H1 (cell line): ENCODE data around the gene LIPC. TPM values are rescaled to one million over a fixed set of nuclear protein-coding genes. Genes with fewer than 3 reads are reported as not detected.

Experiments
- CTCF ChIA-PET: fragments of 300-600 bp; sonication (Branson Sonifier 250); formaldehyde crosslinking; loops from one replicate; lab custom pipeline; 2021; ENCODE audit not compliant: partially characterized antibody; lab: Charles Lee
- POLR2A ChIA-PET: fragments of 300-600 bp; sonication (Branson Sonifier 250); formaldehyde crosslinking; loops from one replicate; lab custom pipeline; 2021; ENCODE audit warnings: inconsistent platforms; ENCODE audit not compliant: partially characterized antibody; lab: Charles Lee
- DNase-seq, 2 experiments: peaks; one replicate each; pipeline versions ENCODE4 v3.0.0 to v3.0.0-alpha.2; 2010 to 2022; ENCODE audit warnings: low spot score in 2 of 2, low read depth in 1 of 2, mixed read lengths in 1 of 2
- FAIRE-seq: peaks from 2 replicates; lab custom pipeline; 2011; peaks lifted over from hg19 to GRCh38; lab: Jason Lieb, UNC
- H2AFZ ChIP-seq: 2 replicates; pipeline ENCODE4 v1.8.1; 2012; ENCODE audit warnings: low read length, inconsistent platforms
- H2AK5ac ChIP-seq: 2 replicates; pipeline ENCODE4 v1.6.1; 2013; ENCODE audit warnings: low read depth, low read length
- H2BK120ac ChIP-seq: replicated peaks from 2 replicates; pipeline ENCODE3; 2013; ENCODE audit warnings: low read depth, low read length, inconsistent platforms
- H2BK12ac ChIP-seq: 2 replicates; pipeline ENCODE4 v1.6.1; 2013; ENCODE audit warnings: low read depth, low read length
- H2BK15ac ChIP-seq: 2 replicates; pipeline ENCODE4 v1.6.1; 2013; ENCODE audit warnings: low read length
- H2BK20ac ChIP-seq: 2 replicates; pipeline ENCODE4 v1.6.1; 2013; ENCODE audit warnings: low read length
- H2BK5ac ChIP-seq: 2 replicates; pipeline ENCODE4 v1.6.1; 2013; ENCODE audit warnings: low read depth, low read length
- H3K14ac ChIP-seq: 2 replicates; pipeline ENCODE4 v1.6.1; 2013; ENCODE audit warnings: inconsistent platforms; ENCODE audit not compliant: insufficient read length
- H3K18ac ChIP-seq: 2 replicates; pipeline ENCODE4 v1.6.1; 2013; ENCODE audit warnings: low read length; ENCODE audit errors: extremely low read depth
- H3K23ac ChIP-seq: 2 replicates; pipeline ENCODE4 v1.6.1; 2013; ENCODE audit warnings: inconsistent platforms; ENCODE audit not compliant: insufficient read length
- H3K23me2 ChIP-seq: 2 replicates; pipeline ENCODE4 v1.6.1; 2013; ENCODE audit warnings: low read depth, low read length
- H3K27ac ChIP-seq: 2 replicates; pipeline ENCODE4 v1.6.1; 2011; ENCODE audit warnings: low read depth, low read length, inconsistent platforms
- H3K27me3 ChIP-seq, 4 experiments: replicated peaks in 1 of 4; 1 replicate in 1 of 4; 2 replicates in 3 of 4; pipeline versions ENCODE4 v1.6.1 to v1.8.1; 2011 to 2013; ENCODE audit warnings: low read length in 3 of 4, mild to moderate bottlenecking in 3 of 4, inconsistent platforms in 2 of 4, mixed read lengths in 2 of 4, moderate library complexity in 1 of 4; ENCODE audit not compliant: control insufficient read depth in 3 of 4, insufficient read depth in 3 of 4; ENCODE audit errors: extremely low read depth in 1 of 4
- H3K36me3 ChIP-seq, 4 experiments: 2 replicates each; pipeline versions ENCODE4 v1.6.1 to v1.8.1; 2011 to 2013; ENCODE audit warnings: mild to moderate bottlenecking in 4 of 4, low read length in 3 of 4, moderate library complexity in 2 of 4, control low read depth in 1 of 4, inconsistent platforms in 1 of 4; ENCODE audit not compliant: insufficient read depth in 4 of 4, control insufficient read depth in 2 of 4
- H3K4ac ChIP-seq: replicated peaks from 2 replicates; pipeline ENCODE3; 2013; ENCODE audit warnings: low read length, low read depth, mixed read lengths, inconsistent platforms; ENCODE audit not compliant: insufficient read length
- H3K4me1 ChIP-seq, 4 experiments: replicated peaks in 1 of 4; 1 replicate in 1 of 4; 2 replicates in 3 of 4; pipeline versions ENCODE4 v1.6.1 to v1.8.1; 2011 to 2013; ENCODE audit warnings: low read length in 3 of 4, inconsistent platforms in 2 of 4, mixed read lengths in 1 of 4; ENCODE audit not compliant: insufficient read depth in 4 of 4, control insufficient read depth in 3 of 4
- H3K4me2 ChIP-seq, 2 experiments: 2 replicates each; pipeline versions ENCODE4 v1.6.1 to v1.8.1; 2011 to 2013; ENCODE audit warnings: low read depth in 2 of 2, low read length in 2 of 2, control low read depth in 1 of 2, inconsistent platforms in 1 of 2, mild to moderate bottlenecking in 1 of 2; ENCODE audit not compliant: insufficient read depth in 1 of 2
- H3K4me3 ChIP-seq, 4 experiments: fragments of 200-600, 300-600 bp in 1 of 4; sonication (generic), shearing (Covaris generic), sonication (Bioruptor Twin) in 1 of 4; 2 replicates each; pipeline versions ENCODE4 v1.5.1 to v1.8.1; 2011 to 2016; ENCODE audit warnings: low read length in 4 of 4, low read depth in 3 of 4, control low read depth in 2 of 4, inconsistent platforms in 2 of 4, mild to moderate bottlenecking in 2 of 4, mixed read lengths in 1 of 4, moderate library complexity in 1 of 4; ENCODE audit not compliant: insufficient read depth in 2 of 4; ENCODE audit errors: extremely low read depth in 1 of 4
- H3K56ac ChIP-seq: replicated peaks from 2 replicates; pipeline ENCODE3; 2013; ENCODE audit warnings: low read depth, mild to moderate bottlenecking, mixed read lengths, low read length, inconsistent platforms; ENCODE audit not compliant: insufficient read length
- H3K79me1 ChIP-seq: 2 replicates; pipeline ENCODE4 v1.6.1; 2013; ENCODE audit warnings: low read depth, low read length, control low read depth
- H3K79me2 ChIP-seq, 2 experiments: 2 replicates each; pipeline versions ENCODE4 v1.6.1 to v1.8.1; 2012 to 2013; ENCODE audit warnings: low read length in 2 of 2, mild to moderate bottlenecking in 2 of 2, inconsistent platforms in 1 of 2; ENCODE audit not compliant: insufficient read depth in 2 of 2, control insufficient read depth in 1 of 2
- H3K9ac ChIP-seq, 4 experiments: replicated peaks in 1 of 4; 1 replicate in 1 of 4; 2 replicates in 3 of 4; pipeline versions ENCODE4 v1.6.1 to v1.8.1; 2011 to 2013; ENCODE audit warnings: low read depth in 3 of 4, low read length in 3 of 4, control low read depth in 2 of 4, mild to moderate bottlenecking in 2 of 4, moderate library complexity in 2 of 4, inconsistent platforms in 1 of 4; ENCODE audit errors: extremely low read depth in 1 of 4
- H3K9me3 ChIP-seq, 2 experiments: 2 replicates each; pipeline versions ENCODE4 v1.6.1 to v1.8.1; 2012 to 2013; ENCODE audit warnings: mild to moderate bottlenecking in 2 of 2, moderate library complexity in 2 of 2, control low read depth in 1 of 2, inconsistent platforms in 1 of 2, low read depth in 1 of 2, low read length in 1 of 2, mixed read lengths in 1 of 2; ENCODE audit not compliant: insufficient read depth in 2 of 2
- H4K20me1 ChIP-seq, 2 experiments: replicated peaks in 1 of 2; 2 replicates each; pipeline versions ENCODE3 to v1.8.1; 2011 to 2013; ENCODE audit warnings: inconsistent platforms in 2 of 2, low read length in 2 of 2, mild to moderate bottlenecking in 1 of 2; ENCODE audit not compliant: insufficient read depth in 2 of 2, control insufficient read depth in 1 of 2
- H4K5ac ChIP-seq: 2 replicates; pipeline ENCODE4 v1.6.1; 2013; ENCODE audit warnings: low read length, low read depth, mixed read lengths, inconsistent platforms; ENCODE audit not compliant: insufficient read length
- H4K8ac ChIP-seq: 2 replicates; pipeline ENCODE4 v1.8.0; 2013; ENCODE audit warnings: mild to moderate bottlenecking, moderate library complexity, low read length, inconsistent platforms; ENCODE audit not compliant: insufficient read depth; ENCODE audit errors: extremely low read depth
- H4K91ac ChIP-seq: replicated peaks from 2 replicates; pipeline ENCODE3; 2013; ENCODE audit warnings: low read length, mixed read lengths, inconsistent platforms; ENCODE audit not compliant: insufficient read length
- BRCA1 ChIP-seq: IDR thresholded peaks from 2 replicates; pipeline ENCODE4 v1.6.1; 2012; ENCODE audit warnings: low read depth, low read length, improper control_type of control experiment
- SRF ChIP-seq: IDR thresholded peaks from 2 replicates; pipeline ENCODE4 v1.6.1; 2011; ENCODE audit warnings: mild to moderate bottlenecking, low read depth, low read length, moderate library complexity
- WGBS, 2 experiments: shearing (Covaris generic) in 1 of 2; methylation state at CpG; one replicate each; pipeline versions ENCODE4 v1.1.6 to v1.1.7; 2013 to 2015; ENCODE audit warnings: low lambda C conversion rate in 2 of 2, mixed read lengths in 2 of 2, inconsistent platforms in 1 of 2, low coverage in 1 of 2, missing lambda C conversion rate in 1 of 2; ENCODE audit not compliant: insufficient replicate concordance in 2 of 2, insufficient coverage in 1 of 2, insufficient read length in 1 of 2; ENCODE audit errors: extremely low coverage in 1 of 2, missing lambda C conversion rate in 1 of 2; 5-methylcytosine and 5-hydroxymethylcytosine counted together
- polyA plus RNA-seq, 7 experiments: library from polyadenylated mRNA; depleted of rRNA in 3 of 7; stranded (reverse) in 5 of 7; unstranded in 2 of 7; fragments of >200 nt in 5 of 7; fragments of 200-250 nt in 2 of 7; gene quantifications; 1 replicate in 5 of 7; 2 replicates in 1 of 7; 4 replicates in 1 of 7; pipeline versions ENCODE4 v1.2.1 to v1.2.3, GENCODE V29; 2011 to 2013; ENCODE audit warnings: missing spikeins in 2 of 7, mixed read lengths in 2 of 7
- total RNA-seq: library from RNA; stranded (reverse); fragmentation: NEBNext Ultra II Directional; extraction: Animal tissue kit (Norgen Biotek cat#: 25700); gene quantifications from 2 replicates; pipeline ENCODE4 v1.2.1, GENCODE V29; 2021

The LIPC gene
- total and polyA plus RNA-seq, 2 of the 8 experiments (the other 6 are each of a cell fraction or from before 2014, with no cell fraction given): not detected

DNA sequence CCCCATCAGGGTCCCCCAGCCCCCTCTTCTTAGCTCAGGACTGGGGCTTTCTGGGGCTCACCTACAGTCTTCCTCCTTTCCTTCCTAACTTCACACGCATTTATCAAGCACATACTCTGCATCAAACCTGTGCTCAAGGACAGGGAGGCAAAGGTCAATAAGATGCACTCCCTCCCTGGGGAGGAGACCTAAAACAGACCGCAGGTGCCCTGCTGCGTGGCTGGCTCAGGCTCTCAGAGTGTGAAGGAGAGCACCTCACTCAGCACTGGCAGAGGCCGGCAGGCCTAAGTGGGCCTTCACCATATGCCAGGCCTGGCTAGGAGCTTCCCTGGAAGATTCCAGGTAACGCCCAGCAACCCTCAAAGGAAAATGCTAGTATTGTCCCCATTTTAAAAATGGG lies 16.5 kb downstream of the LIPC start:
- no peak overlapping the region for H3K23ac ChIP-seq
- H3K4me2 ChIP-seq: no peak overlapping the region
- H2BK15ac ChIP-seq: no peak overlapping the region; the same call in 1 of the 2 replicates
- no peak overlapping the region for H3K9ac ChIP-seq
- no peaks in the 10 kb centered on the region for H3K9me3 ChIP-seq
- peaks cover 0 to 5% (median 2%) of the 10 kb centered on the region in 4 experiments; a peak in 5 of 7 replicates for H3K4me1 ChIP-seq
- WGBS, 2 experiments: 82% methylated on average over 5 of the region's 5 CpGs; no CpG with 5 or more reads in 1 of the 2 experiments
- H3K4me3 ChIP-seq: no peak overlapping the region
- CTCF ChIA-PET: interaction anchor here (1.3 kb wide), 1 partner anchor 220 kb away, joined by 3 read pairs; no protein-coding TSS in a partner anchor
- H3K79me1 ChIP-seq: no peaks in the 10 kb centered on the region
- H3K4ac ChIP-seq: no peak overlapping the region
- H4K8ac ChIP-seq: no peak overlapping the region
- H3K27me3 ChIP-seq: no peaks in the 10 kb centered on the region
- H2BK120ac ChIP-seq: no peak overlapping the region
- H3K56ac ChIP-seq: no peak overlapping the region
- no peaks in the 10 kb centered on the region for H3K79me2 ChIP-seq
- POLR2A ChIA-PET: no interaction called here
- no peak overlapping the region for H2BK5ac ChIP-seq
- FAIRE-seq: no peak
- no peak for DNase-seq
- no peak overlapping the region for H3K18ac ChIP-seq
- no peak overlapping the region for H4K91ac ChIP-seq
- H3K27ac ChIP-seq: no peak overlapping the region
- no peak overlapping the region for H2BK12ac ChIP-seq
- no peaks in the 10 kb centered on the region for H3K36me3 ChIP-seq
- H4K20me1 ChIP-seq: no peaks in the 10 kb centered on the region
- H2AFZ ChIP-seq: no peak overlapping the region
- no peak overlapping the region for H2AK5ac ChIP-seq
- no peak overlapping the region for H3K14ac ChIP-seq
- H2BK20ac ChIP-seq: no peak overlapping the region
- TF ChIP-seq BRCA1 (no peak), SRF (no peak)
- no peaks in the 10 kb centered on the region for H3K23me2 ChIP-seq
- H4K5ac ChIP-seq: no peak overlapping the region
